Thyroid gland (tissue), 4 donors: ENCODE measurements around the gene TMEM131L.

Source experiments
- POLR2A ChIP-seq, 2 donors: fragments of 450-650 bp; IDR thresholded peaks; one replicate each; pipeline ENCODE4 v1.6.1; 2017; ENCODE audit warnings: antibody characterized with exemption in 2 of 2, mild to moderate bottlenecking in 2 of 2, moderate library complexity in 1 of 2
- TF ChIP-seq, protein P1 (sequence below), 6 experiments: fragments of 200-600 bp in 3 of 6; fragments of 450-650 bp in 3 of 6; sonication (generic) in 3 of 6; IDR thresholded peaks; one replicate each; pipeline ENCODE4 v1.5.1; 2016 to 2019; ENCODE audit warnings: antibody characterized with exemption in 6 of 6, mild to moderate bottlenecking in 2 of 6, inconsistent platforms in 1 of 6, moderate library complexity in 1 of 6

- TF ChIP-seq, protein P1, sequence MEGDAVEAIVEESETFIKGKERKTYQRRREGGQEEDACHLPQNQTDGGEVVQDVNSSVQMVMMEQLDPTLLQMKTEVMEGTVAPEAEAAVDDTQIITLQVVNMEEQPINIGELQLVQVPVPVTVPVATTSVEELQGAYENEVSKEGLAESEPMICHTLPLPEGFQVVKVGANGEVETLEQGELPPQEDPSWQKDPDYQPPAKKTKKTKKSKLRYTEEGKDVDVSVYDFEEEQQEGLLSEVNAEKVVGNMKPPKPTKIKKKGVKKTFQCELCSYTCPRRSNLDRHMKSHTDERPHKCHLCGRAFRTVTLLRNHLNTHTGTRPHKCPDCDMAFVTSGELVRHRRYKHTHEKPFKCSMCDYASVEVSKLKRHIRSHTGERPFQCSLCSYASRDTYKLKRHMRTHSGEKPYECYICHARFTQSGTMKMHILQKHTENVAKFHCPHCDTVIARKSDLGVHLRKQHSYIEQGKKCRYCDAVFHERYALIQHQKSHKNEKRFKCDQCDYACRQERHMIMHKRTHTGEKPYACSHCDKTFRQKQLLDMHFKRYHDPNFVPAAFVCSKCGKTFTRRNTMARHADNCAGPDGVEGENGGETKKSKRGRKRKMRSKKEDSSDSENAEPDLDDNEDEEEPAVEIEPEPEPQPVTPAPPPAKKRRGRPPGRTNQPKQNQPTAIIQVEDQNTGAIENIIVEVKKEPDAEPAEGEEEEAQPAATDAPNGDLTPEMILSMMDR (IDR thresholded peaks at IDR 0.05), result no peak
- no peak for TF ChIP-seq POLR2A (IDR thresholded peaks at IDR 0.05)
Observed at GRCh38 chr4:153469031-153469430, 2.9 kb downstream of the TMEM131L start.
